Ovary (tissue), 9 donors: ENCODE measurements around the gene PTGIS. TPM values are rescaled to one million over a fixed set of nuclear protein-coding genes. Genes with fewer than 3 reads are reported as not detected.

Experiments
- DNase-seq, 5 donors: peaks; one replicate each; pipeline ENCODE4 v3.0.0-alpha.2; 2019 to 2020
- H3K27ac ChIP-seq, 2 donors: fragments of 200-600 bp; one replicate each; pipeline versions ENCODE4 v1.5.1 to v1.8.0; 2019 to 2022
- H3K27me3 ChIP-seq: fragments of 200-600 bp; one replicate; pipeline ENCODE4 v1.8.0; 2022
- H3K36me3 ChIP-seq: fragments of 200-600 bp; sonication (generic); one replicate; pipeline ENCODE4 v1.5.1; 2019
- H3K4me1 ChIP-seq: one replicate; pipeline ENCODE4 v1.8.1; 2013; ENCODE audit warnings: mild to moderate bottlenecking, moderate library complexity; ENCODE audit not compliant: insufficient read depth
- H3K4me3 ChIP-seq: fragments of 200-600 bp; sonication (generic); one replicate; pipeline ENCODE4 v1.5.1; 2017
- H3K9me3 ChIP-seq, 2 donors: fragments of 200-600 bp in 1 of 2; sonication (generic) in 1 of 2; one replicate each; pipeline versions ENCODE4 v1.5.1 to v1.8.1; 2013 to 2019; ENCODE audit warnings: mild to moderate bottlenecking in 1 of 2, moderate library complexity in 1 of 2
- CTCF ChIP-seq, 3 donors: fragments of 450-650 bp in 2 of 3; fragments of 200-600 bp in 1 of 3; IDR thresholded peaks; one replicate each; pipeline versions ENCODE4 v1.5.1 to v1.8.0; 2016 to 2022; ENCODE audit warnings: antibody characterized with exemption in 3 of 3, mild to moderate bottlenecking in 1 of 3
- EP300 ChIP-seq: sonication (generic); formaldehyde crosslinking; IDR thresholded peaks from one replicate; pipeline ENCODE4 v1.6.1; 2017; ENCODE audit warnings: antibody characterized with exemption
- POLR2A ChIP-seq: fragments of 450-650 bp; IDR thresholded peaks from one replicate; pipeline ENCODE4 v1.6.1; 2017; ENCODE audit warnings: antibody characterized with exemption, mild to moderate bottlenecking, moderate library complexity
- WGBS, 3 donors: extraction: QIAGEN DNeasy Blood & Tissue Kit in 1 of 3; methylation state at CpG; one replicate each; pipeline versions ENCODE4 v1.1.5 to v1.1.7; 2013 to 2017; 5-methylcytosine and 5-hydroxymethylcytosine counted together
- intact Hi-C, 4 donors: fragments of 100-400 bp; cut with DNase I; formaldehyde crosslinking; loops; one replicate each; pipeline versions ENCODE4 v1.11.0 to v1.15.1; 2022 to 2023
- polyA plus RNA-seq, 2 donors: library from polyadenylated mRNA; stranded (reverse); fragments of 200-250 nt in 1 of 2; fragments of 350-450 nt in 1 of 2; fragmentation: Illumina TruSeq in 1 of 2; extraction: RNeasy Lipid Tissue Mini Kit (QIAGEN cat#74804) in 1 of 2; gene quantifications; one replicate each; pipeline ENCODE4 v1.2.3, GENCODE V29; 2013 to 2014
- total RNA-seq, 7 donors: library from RNA; depleted of rRNA in 2 of 7; stranded (reverse); fragments of >200 nt in 2 of 7; fragmentation: NEBNext Ultra II Directional in 3 of 7; extraction: Animal tissue kit (Norgen Biotek cat#: 25700) in 3 of 7; gene quantifications; one replicate each; pipeline versions ENCODE4 v1.1.0 to v1.2.4, GENCODE V29; 2016 to 2023
- donor health status: DM: no; HTN: no; CAD: no; lungs with moderate emphysema.
- donor health status: DM: no; HTN: no; CAD: no.
- donor health status: Bipolar disorder and iron deficiency.
- donor health status: DM: yes; HTN: yes; CAD: no.
- donor health status: DM: no; HTN: no; CAD: no.
- donor health status: DM: yes; HTN: yes; CAD: no.

Gene PTGIS
- total and polyA plus RNA-seq, 9 donors: 38.3 to 221 (median 130) TPM

- DNase-seq: no peak
- Histone ChIP-seq H3K36me3 (no peaks in the 10 kb centered on the region), H3K4me3 (no peak overlapping the region), H3K4me1 (peaks cover 2% of the 10 kb centered on the region), H3K9me3 (no peaks in the 10 kb centered on the region), H3K27ac (no peak overlapping the region), H3K27me3 (no peaks in the 10 kb centered on the region)
- TF ChIP-seq CTCF (IDR thresholded peaks at IDR 0.05) (no peak), POLR2A (no peak), EP300 (no peak)
- 92 to 96% (median 94%) methylated on average over 7 of the region's 7 CpGs for WGBS, 3 donors
- intact Hi-C loops: no loop called here
These were observed 103.4 kb downstream of the PTGIS start for GRCh38 chr20:49464556-49464955.

- H3K27ac ChIP-seq: no peak overlapping the region
- no peaks in the 10 kb centered on the region for H3K27me3 ChIP-seq
- TF ChIP-seq CTCF (IDR thresholded peaks at IDR 0.05) (no peak), POLR2A (no peak), EP300 (no peak)
- no peak for DNase-seq
- no peaks in the 10 kb centered on the region for H3K9me3 ChIP-seq
- 63 to 74% (median 68%) methylated on average over 6 of the region's 6 CpGs for WGBS, 3 donors
- H3K4me3 ChIP-seq: no peak overlapping the region
- no peaks in the 10 kb centered on the region for H3K36me3 ChIP-seq
- H3K4me1 ChIP-seq: peaks cover 2% of the 10 kb centered on the region
- intact Hi-C loops: no loop called here
These were observed 105.3 kb downstream of the PTGIS start for GRCh38 chr20:49462626-49463025.

- no peak overlapping the region for H3K27ac ChIP-seq
- no peak overlapping the region for H3K4me3 ChIP-seq
- H3K36me3 ChIP-seq: no peaks in the 10 kb centered on the region
- peaks cover 2% of the 10 kb centered on the region for H3K4me1 ChIP-seq
- no peak for TF ChIP-seq CTCF (IDR thresholded peaks at IDR 0.05)
- TF ChIP-seq EP300: no peak
- TF ChIP-seq POLR2A: no peak
- no peaks in the 10 kb centered on the region for H3K27me3 ChIP-seq
- intact Hi-C loops: no loop called here
- no peak for DNase-seq
- 83 to 91% (median 85%) methylated on average over 9 of the region's 9 CpGs for WGBS, 3 donors
- no peaks in the 10 kb centered on the region for H3K9me3 ChIP-seq
These were observed 105.9 kb downstream of the PTGIS start for GRCh38 chr20:49461894-49462620.

GRCh38 chr20:49460916-49461315 lies 107.0 kb downstream of the PTGIS start:
- no peaks in the 10 kb centered on the region for H3K36me3 ChIP-seq
- no peak overlapping the region for H3K4me3 ChIP-seq
- peaks cover 2% of the 10 kb centered on the region for H3K4me1 ChIP-seq
- H3K27me3 ChIP-seq: no peaks in the 10 kb centered on the region
- DNase-seq: no peak
- intact Hi-C loops: no loop called here
- H3K27ac ChIP-seq: no peak overlapping the region
- WGBS, 3 donors: 80 to 85% (median 85%) methylated on average over 5 of the region's 5 CpGs
- H3K9me3 ChIP-seq: no peaks in the 10 kb centered on the region
- no peak for TF ChIP-seq EP300
- no peak for TF ChIP-seq CTCF (IDR thresholded peaks at IDR 0.05)
- TF ChIP-seq POLR2A: no peak
